ENCODE data around the gene SCRT2.

The SCRT2 gene

GRCh38 chr20:682123-682522, 6.5 kb upstream of the SCRT2 start:
- DNase-seq (ENCODE audit: insufficient read length) (no peak), FAIRE-seq (no peak)
- TF ChIP-seq POLR2A (IDR thresholded peaks at IDR 0.05; ENCODE audit: low read depth, low read length), result no peak
- no peak for TF ChIP-seq POLR2AphosphoS5 (IDR thresholded peaks at IDR 0.05; ENCODE audit: low read depth, low read length)
- no peak for TF ChIP-seq TAF1 (IDR thresholded peaks at IDR 0.05; ENCODE audit: borderline replicate concordance, low read depth, low read length)

DNA sequence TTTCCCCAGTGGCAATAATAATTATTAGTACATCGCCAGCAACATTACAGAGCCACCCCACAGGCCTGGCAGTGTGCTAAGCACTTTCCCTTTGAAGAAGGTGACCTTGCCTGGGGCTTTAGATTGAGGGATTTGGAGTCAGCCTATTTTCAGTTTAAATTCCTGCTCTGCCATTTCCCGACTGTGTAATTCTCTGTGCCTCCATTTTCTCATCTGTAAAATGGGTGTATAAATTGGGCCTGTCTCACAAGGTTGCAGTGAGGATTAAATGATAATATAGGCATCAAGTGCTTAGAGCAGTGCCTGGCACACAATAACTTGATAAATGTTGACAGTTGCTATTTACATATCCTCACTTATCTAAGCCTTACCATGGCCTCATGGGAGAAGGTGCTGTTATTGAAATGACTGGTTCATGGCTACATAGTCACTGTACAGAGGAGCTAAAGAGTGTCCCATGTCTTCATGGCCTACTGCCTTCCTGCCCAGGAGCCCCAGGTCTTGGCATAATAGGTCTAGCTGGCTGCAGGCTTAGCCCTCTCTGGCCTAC, 5.1 kb upstream of the SCRT2 start:
- FAIRE-seq, result no peak

DNA sequence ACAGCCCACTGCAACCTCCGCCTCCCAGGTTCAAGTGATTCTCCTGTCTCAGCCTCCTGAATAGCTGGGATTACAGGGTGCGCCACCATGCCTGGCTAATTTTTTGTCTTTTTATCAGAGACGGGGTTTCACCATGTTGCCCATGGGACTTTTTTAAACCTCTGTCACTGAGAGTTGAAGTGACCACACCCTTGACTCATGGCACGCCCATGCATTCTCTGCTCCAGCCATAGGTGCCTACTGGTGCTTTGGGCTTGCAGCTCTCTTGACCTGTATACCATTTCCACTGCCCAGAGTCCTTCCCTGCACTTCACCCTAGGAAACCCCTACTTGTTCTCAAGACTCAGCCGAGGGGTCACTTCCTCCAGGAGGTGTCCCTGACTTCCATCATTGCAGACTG, 2.4 kb upstream of the SCRT2 start:
- TF ChIP-seq POLR2AphosphoS5 (IDR thresholded peaks at IDR 0.05; ENCODE audit: low read depth, low read length), result no peak
- TF ChIP-seq TAF1 (IDR thresholded peaks at IDR 0.05; ENCODE audit: borderline replicate concordance, low read depth, low read length), result no peak
- no peak for TF ChIP-seq POLR2A (IDR thresholded peaks at IDR 0.05; ENCODE audit: low read depth, low read length)
- no peak for DNase-seq (ENCODE audit: insufficient read length)
- FAIRE-seq, result no peak

More for the DNA sequence above, 5.1 kb upstream of the SCRT2 start:
- no peak for DNase-seq (ENCODE audit: insufficient read length)
- TF ChIP-seq POLR2AphosphoS5 (IDR thresholded peaks at IDR 0.05; ENCODE audit: low read depth, low read length), result no peak
- TF ChIP-seq POLR2A (IDR thresholded peaks at IDR 0.05; ENCODE audit: low read depth, low read length), result no peak
- no peak for TF ChIP-seq TAF1 (IDR thresholded peaks at IDR 0.05; ENCODE audit: borderline replicate concordance, low read depth, low read length)

DNA sequence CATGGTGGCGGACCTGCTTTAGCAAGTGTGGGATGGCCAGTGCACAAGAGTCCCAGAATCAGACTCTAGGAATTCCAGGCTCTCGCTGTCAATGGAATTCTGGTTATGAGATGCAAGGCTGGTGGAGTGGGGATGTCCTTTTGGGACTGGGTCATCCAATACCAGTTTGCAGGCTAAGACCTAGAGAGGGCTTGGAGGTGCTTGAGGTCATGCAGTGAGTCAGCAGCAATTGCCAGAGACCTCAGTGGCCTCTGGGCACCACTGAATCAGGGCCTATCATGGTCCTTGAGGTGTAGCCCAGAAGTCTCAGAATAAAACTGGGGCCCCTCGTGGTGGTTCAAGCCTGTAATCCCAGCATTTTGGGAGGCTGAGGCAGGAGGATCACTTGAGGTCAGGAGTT, 1.4 kb upstream of the SCRT2 start:
- DNase-seq (ENCODE audit: insufficient read length), result no peak
- no peak for TF ChIP-seq POLR2AphosphoS5 (IDR thresholded peaks at IDR 0.05; ENCODE audit: low read depth, low read length)
- FAIRE-seq, result no peak

DNA sequence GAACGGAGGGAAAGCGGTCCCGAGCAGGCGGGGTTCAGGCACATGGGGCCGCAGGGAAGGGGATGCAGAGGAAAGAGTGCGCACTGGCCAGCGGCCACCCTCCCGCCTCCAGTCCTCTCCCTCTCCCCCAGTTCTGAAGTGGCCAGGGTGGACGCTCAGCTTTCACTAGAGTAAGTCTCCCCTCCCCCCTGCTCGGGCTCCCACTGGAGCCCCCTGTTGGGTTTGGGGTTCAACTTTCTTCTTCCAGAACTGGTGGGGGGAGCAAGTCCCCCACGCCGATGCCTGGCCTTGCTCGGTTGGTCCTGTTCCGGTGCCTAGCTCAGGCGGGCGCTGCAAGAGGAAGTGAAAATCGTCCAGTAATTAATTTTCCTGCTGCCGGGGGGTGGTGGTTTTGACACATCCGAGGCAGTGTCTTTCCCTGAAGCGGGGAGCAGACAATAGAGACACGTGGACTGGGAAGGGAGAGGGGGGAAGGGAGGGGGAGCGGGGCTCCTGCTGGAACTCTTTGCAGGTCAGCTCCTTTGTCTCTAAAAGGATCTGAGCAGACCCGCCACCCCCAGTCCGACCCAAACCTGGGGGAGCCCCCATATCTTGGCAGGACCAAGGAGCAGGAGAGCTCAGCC, 824 bp upstream of the SCRT2 start:
- no peak for TF ChIP-seq TAF1 (IDR thresholded peaks at IDR 0.05; ENCODE audit: borderline replicate concordance, low read depth, low read length)
- TF ChIP-seq POLR2AphosphoS5 (IDR thresholded peaks at IDR 0.05; ENCODE audit: low read depth, low read length), result no peak
- no peak for TF ChIP-seq POLR2A (IDR thresholded peaks at IDR 0.05; ENCODE audit: low read depth, low read length)
- no peak for DNase-seq (ENCODE audit: insufficient read length)

DNA sequence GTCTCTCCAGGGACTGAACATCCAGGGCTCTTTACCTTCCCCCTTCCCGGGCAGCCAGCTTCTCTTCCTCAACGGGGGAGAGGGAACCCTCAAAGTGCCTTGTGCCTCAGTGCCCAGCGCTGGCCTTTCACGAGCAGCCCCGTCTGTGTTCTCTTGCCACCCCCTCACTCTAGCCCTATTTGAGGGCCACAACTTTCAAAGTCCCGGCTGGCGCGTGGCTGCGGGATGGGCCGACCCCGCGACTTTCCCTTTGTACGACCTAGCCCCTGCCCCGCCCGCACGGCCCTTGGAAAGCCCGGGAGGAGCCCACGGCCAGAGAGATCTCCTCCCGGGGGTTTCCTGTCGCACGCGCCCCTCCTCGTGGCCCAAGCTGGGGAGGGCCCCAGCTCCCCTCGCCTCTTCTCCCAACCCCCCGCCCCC, 559 bp downstream of the SCRT2 start:
- no peak for TF ChIP-seq POLR2AphosphoS5 (IDR thresholded peaks at IDR 0.05; ENCODE audit: low read depth, low read length)
- no peak for TF ChIP-seq TAF1 (IDR thresholded peaks at IDR 0.05; ENCODE audit: borderline replicate concordance, low read depth, low read length)
- FAIRE-seq (no peak), DNase-seq (ENCODE audit: insufficient read length) (no peak)

More for the DNA sequence above, 824 bp upstream of the SCRT2 start:
- FAIRE-seq, result no peak

DNA sequence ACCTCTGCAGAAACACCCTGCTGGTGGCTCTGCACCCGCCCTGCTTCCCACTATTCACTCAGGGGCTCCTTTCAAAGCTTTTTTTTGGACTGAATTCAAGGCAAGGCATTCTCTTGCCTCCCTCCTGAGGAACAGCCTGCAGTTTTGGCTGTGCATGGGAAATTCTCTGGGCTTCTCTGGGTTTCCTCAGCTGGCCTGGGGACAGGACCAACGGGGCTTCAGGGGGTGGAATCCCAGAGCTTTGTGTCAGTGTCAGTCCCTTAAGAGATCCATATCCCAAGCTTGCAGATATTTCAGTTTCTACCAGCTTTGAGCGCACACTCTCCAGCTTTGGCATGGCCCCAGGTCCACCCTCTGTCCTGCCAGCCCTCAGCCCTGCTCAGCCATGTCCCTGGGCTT, 2.0 kb downstream of the SCRT2 start:
- TF ChIP-seq TAF1 (IDR thresholded peaks at IDR 0.05; ENCODE audit: borderline replicate concordance, low read depth, low read length) (no peak), POLR2AphosphoS5 (IDR thresholded peaks at IDR 0.05; ENCODE audit: low read depth, low read length) (no peak), POLR2A (IDR thresholded peaks at IDR 0.05; ENCODE audit: low read depth, low read length) (no peak)
- no peak for FAIRE-seq
- DNase-seq (ENCODE audit: insufficient read length), result no peak

- TF ChIP-seq POLR2A (IDR thresholded peaks at IDR 0.05; ENCODE audit: low read depth, low read length), result no peak
- DNase-seq (ENCODE audit: insufficient read length), result no peak
Observed at GRCh38 chr20:672963-673602, 2.5 kb downstream of the SCRT2 start.

DNA sequence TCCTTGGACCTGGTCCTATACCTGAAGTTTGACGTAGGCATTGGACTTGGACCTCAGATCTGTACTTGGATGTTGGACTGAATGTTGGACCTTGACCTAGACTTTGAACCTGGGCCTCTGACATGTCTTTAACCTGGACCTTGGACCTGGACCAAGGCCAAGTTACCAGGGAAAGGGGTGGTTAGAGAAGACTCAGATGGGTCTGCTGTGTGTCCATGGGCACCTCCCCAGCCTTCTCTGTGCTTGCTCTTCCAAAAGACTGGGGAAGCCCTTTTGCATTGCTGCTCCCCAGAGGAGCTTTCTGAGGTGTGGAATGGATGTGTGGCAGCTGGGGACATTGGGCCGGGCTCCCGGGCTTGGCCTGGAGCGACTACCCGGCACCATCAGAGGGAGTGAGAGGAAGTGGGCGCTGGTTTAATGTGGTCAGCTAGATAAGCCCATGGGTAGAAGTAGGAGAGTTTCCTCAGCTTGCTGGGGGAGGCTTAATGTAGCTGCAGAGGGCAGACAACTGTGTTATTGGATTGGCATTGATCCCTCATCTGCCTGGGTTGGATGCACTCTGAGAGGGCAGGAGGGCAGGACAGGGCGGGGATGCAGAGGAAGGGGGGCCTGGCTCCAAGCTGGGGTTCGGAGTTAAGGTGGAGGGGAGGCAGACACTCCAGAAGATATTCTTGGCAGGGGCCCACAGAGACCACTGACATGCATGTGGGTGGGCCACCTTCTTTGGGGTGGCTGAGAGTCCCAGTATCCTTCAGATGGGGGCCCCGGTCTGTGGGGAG, 4.2 kb downstream of the SCRT2 start:
- no peak for DNase-seq (ENCODE audit: insufficient read length)
- FAIRE-seq, result no peak

More at GRCh38 chr20:672963-673602, 2.5 kb downstream of the SCRT2 start:
- no peak for FAIRE-seq

GRCh38 chr20:669573-669972, 6.0 kb downstream of the SCRT2 start:
- DNase-seq (ENCODE audit: insufficient read length) (no peak), FAIRE-seq (no peak)
- no peak for TF ChIP-seq POLR2A (IDR thresholded peaks at IDR 0.05; ENCODE audit: low read depth, low read length)
- TF ChIP-seq TAF1 (IDR thresholded peaks at IDR 0.05; ENCODE audit: borderline replicate concordance, low read depth, low read length), result no peak
- TF ChIP-seq POLR2AphosphoS5 (IDR thresholded peaks at IDR 0.05; ENCODE audit: low read depth, low read length), result no peak

More for the DNA sequence above, 4.2 kb downstream of the SCRT2 start:
- no peak for TF ChIP-seq POLR2A (IDR thresholded peaks at IDR 0.05; ENCODE audit: low read depth, low read length)
- TF ChIP-seq POLR2AphosphoS5 (IDR thresholded peaks at IDR 0.05; ENCODE audit: low read depth, low read length), result no peak
- TF ChIP-seq TAF1 (IDR thresholded peaks at IDR 0.05; ENCODE audit: borderline replicate concordance, low read depth, low read length), result no peak

- no peak for TF ChIP-seq POLR2A (IDR thresholded peaks at IDR 0.05; ENCODE audit: low read depth, low read length)
- TF ChIP-seq TAF1 (IDR thresholded peaks at IDR 0.05; ENCODE audit: borderline replicate concordance, low read depth, low read length), result no peak
- TF ChIP-seq POLR2AphosphoS5 (IDR thresholded peaks at IDR 0.05; ENCODE audit: low read depth, low read length), result no peak
- no peak for FAIRE-seq
- no peak for DNase-seq (ENCODE audit: insufficient read length)
Observed at GRCh38 chr20:668638-669037, 7.0 kb downstream of the SCRT2 start.

DNA sequence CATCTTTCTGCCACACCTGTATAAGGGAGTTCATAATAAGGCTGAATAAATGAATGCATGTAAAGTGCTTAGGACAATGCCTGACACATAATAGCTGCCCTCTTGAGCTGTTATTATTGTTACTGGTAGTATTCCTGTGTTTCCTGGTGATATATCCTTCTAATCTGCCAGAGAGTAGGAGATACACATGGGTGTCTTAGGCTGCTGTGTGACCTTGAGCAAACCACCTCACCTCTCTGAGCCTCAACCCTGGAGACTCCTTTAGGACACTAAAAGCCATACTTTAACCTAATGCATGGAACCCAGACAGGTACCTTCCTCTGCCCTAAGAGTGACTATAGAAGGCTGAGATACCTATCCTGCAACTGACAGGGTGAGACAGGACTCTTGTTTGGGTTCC, 7.6 kb downstream of the SCRT2 start:
- FAIRE-seq, result no peak
- no peak for DNase-seq (ENCODE audit: insufficient read length)
- no peak for TF ChIP-seq TAF1 (IDR thresholded peaks at IDR 0.05; ENCODE audit: borderline replicate concordance, low read depth, low read length)
- TF ChIP-seq POLR2AphosphoS5 (IDR thresholded peaks at IDR 0.05; ENCODE audit: low read depth, low read length), result no peak
- TF ChIP-seq POLR2A (IDR thresholded peaks at IDR 0.05; ENCODE audit: low read depth, low read length), result no peak
